Measurements from ENCODE around the gene GNAL.

Gene GNAL

DNA sequence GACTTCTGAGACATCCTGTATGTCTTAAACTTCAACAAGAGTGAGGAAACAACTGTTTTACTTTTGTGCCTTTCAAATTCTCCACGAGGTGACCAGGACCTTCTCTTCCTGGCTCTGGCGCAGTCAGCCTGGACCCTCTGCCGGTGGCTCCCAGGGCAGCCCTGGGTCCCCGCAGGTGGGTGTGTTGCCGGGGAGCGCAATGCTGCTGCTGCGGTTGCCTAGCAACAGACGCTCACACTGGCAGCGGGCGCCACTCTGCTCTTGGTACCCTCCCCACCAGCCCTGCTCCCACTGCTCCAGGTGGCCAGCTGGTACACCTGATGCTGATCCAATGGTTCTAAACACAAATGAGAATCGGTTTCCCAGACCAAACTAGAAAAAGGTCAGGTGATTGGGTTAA is 58.7 kb downstream of the GNAL start:
- Histone ChIP-seq H3K27me3 (ENCODE audit: control insufficient read depth, insufficient read depth, low read length) (peaks cover 34% of the 10 kb centered on the region), H3K4me1 (ENCODE audit: control insufficient read depth, insufficient read depth, low read length) (peaks cover 9% of the 10 kb centered on the region), H3K9ac (ENCODE audit: low read length) (no peak overlapping the region), H3K4me3 (ENCODE audit: low read depth, low read length) (no peak overlapping the region), H3K9me3 (ENCODE audit: control insufficient read depth, insufficient read depth, low read depth, low read length) (no peaks in the 10 kb centered on the region), H3K27ac (ENCODE audit: low read depth, low read length) (no peak overlapping the region), H3K36me3 (ENCODE audit: control insufficient read depth, insufficient read depth, low read length) (no peaks in the 10 kb centered on the region)

DNA sequence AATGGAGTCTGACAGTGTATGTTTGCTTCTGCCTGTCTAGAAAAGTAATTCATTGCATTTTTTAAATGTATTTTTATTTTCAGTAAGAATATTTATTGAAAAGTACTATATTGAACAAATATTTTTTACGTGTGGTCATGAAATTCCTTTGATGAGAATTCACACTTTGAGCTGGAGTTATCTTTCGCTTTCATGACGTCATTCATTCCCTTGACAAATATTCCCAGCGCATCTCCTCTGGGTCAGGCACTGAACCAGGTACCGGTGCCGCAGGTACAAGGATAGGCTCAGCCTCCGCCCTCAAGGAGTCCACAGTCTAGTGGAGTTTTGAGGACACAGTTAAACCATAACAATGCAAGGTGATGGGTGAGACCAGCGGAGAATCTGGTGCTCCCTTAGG is 60.2 kb downstream of the GNAL start:
- no peak overlapping the region for H3K9ac ChIP-seq (ENCODE audit: low read length)
- no peak overlapping the region for H3K4me3 ChIP-seq (ENCODE audit: low read depth, low read length)
- 0 out of 2 replicates have a peak, but pooled peaks cover 8% of the 10 kb centered on the region for H3K4me1 ChIP-seq (ENCODE audit: control insufficient read depth, insufficient read depth, low read length)
- H3K36me3 ChIP-seq (ENCODE audit: control insufficient read depth, insufficient read depth, low read length), result no peaks in the 10 kb centered on the region
- H3K27ac ChIP-seq (ENCODE audit: low read depth, low read length), result no peak overlapping the region
- no peaks in the 10 kb centered on the region for H3K9me3 ChIP-seq (ENCODE audit: control insufficient read depth, insufficient read depth, low read depth, low read length)
- peaks cover 45% of the 10 kb centered on the region for H3K27me3 ChIP-seq (ENCODE audit: control insufficient read depth, insufficient read depth, low read length)

DNA sequence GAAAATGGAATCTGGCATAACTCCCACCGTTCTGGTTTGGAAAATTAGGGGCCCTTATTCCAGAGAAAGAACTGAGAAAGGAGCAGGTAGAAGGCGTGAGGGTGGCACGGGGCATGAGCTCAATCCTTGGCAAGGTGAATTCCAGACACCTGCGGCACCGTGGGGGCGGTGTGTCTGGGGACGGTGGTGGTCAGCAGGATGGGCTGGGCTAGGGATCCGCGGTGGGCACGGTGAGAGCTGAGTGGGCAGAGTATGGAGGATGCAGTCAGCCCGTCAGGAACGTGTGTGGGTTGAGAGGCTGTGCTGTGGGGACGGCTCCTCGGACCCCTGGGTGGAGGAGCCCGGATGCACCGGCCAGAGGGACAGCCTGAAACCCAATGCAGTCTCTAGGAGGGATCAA is 61.1 kb downstream of the GNAL start:
- Histone ChIP-seq H3K9me3 (ENCODE audit: control insufficient read depth, insufficient read depth, low read depth, low read length) (no peaks in the 10 kb centered on the region), H3K4me1 (ENCODE audit: control insufficient read depth, insufficient read depth, low read length) (peaks cover 10% of the 10 kb centered on the region; the same call in 1 of the 2 replicates), H3K9ac (ENCODE audit: low read length) (no peak overlapping the region), H3K27me3 (ENCODE audit: control insufficient read depth, insufficient read depth, low read length) (peaks cover 45% of the 10 kb centered on the region), H3K36me3 (ENCODE audit: control insufficient read depth, insufficient read depth, low read length) (no peaks in the 10 kb centered on the region), H3K4me3 (ENCODE audit: low read depth, low read length) (no peak overlapping the region), H3K27ac (ENCODE audit: low read depth, low read length) (no peak overlapping the region)

DNA sequence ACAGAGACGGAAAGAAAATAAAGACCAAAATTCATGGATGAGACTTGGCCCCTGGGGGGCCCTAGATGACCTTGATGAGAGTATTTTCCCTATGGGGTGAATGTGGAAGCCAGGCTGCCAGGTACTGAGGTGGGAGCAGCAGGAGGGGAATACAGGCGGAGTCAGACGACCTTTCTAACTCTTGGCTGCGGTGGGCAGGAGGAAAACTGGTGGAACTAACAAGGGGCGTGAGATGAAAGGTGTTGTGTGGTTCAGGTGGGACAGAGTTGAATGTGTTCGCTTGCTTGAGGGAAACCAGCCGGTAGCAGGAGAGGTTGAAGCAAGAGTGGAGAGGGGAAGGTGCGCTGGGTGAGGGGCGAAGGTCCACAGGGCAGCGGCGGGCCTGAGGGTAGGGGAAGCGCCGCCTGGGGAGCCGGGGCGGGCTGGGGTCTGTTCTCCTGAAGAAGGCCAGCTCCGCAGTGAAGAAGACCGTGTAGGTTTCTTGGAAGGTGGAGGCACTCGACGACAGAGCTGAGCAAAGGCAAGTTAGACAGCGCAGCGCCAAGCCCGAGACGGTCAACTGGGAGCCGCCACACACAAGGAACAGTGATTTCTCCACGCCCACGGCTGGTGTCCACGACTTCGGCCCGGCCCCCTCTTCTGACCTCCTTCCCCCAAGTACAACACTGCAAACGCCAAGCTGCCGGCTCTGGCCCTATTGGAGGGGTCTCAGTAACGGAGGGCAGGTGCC is 61.7 kb downstream of the GNAL start:
- H3K9me3 ChIP-seq (ENCODE audit: control insufficient read depth, insufficient read depth, low read depth, low read length), result no peaks in the 10 kb centered on the region
- H3K4me3 ChIP-seq (ENCODE audit: low read depth, low read length), result peak overlapping the region; percentile 65
- H3K36me3 ChIP-seq (ENCODE audit: control insufficient read depth, insufficient read depth, low read length), result no peaks in the 10 kb centered on the region
- H3K27me3 ChIP-seq (ENCODE audit: control insufficient read depth, insufficient read depth, low read length), result peaks cover 45% of the 10 kb centered on the region
- no peak overlapping the region for H3K27ac ChIP-seq (ENCODE audit: low read depth, low read length)
- peaks cover 10% of the 10 kb centered on the region; the same call in 1 of the 2 replicates for H3K4me1 ChIP-seq (ENCODE audit: control insufficient read depth, insufficient read depth, low read length)
- no peak overlapping the region for H3K9ac ChIP-seq (ENCODE audit: low read length)

DNA sequence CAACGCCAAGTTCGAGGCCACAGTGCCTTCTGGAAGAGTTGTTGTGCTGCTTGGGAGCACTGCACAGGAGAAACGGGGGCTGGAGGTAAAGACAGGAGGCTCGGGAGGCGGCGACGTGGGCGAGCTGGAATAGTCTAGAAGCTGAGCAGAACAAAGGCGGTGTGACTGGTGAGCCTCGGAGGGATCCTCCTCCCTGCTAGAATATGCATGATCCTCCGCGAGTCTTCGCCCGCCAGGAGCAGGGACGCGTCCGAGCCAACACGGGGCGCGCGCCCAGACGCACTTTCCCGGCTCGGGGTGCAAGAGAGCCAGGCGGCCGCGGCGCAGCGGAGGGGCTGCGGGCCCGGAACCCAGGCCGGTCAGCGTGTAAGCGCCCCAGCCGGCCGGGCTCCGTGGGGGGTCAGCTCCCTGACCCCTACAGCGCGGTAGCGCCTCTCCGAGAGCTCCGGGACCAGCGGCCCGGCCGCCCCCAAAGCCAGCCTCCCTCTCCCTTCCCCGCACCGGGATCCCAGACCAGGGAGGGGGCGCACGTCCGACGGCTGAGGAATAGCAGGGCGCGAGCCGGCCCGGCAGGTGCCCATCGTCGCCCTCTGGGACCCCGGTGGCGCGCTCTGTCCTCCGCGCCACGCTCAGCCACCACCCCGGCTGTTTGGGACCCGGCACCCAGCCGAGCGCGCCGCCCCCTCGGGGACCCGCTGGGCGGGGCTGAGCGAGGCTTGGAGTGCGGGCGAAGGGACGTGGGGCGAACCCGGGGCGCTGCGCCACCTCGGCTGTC is 62.5 kb downstream of the GNAL start:
- Histone ChIP-seq H3K4me1 (ENCODE audit: control insufficient read depth, insufficient read depth, low read length) (peaks cover 10% of the 10 kb centered on the region; the same call in 1 of the 2 replicates), H3K27me3 (ENCODE audit: control insufficient read depth, insufficient read depth, low read length) (peaks cover 45% of the 10 kb centered on the region), H3K27ac (ENCODE audit: low read depth, low read length) (no peak overlapping the region), H3K9ac (ENCODE audit: low read length) (peak overlapping the region; percentile 29), H3K4me3 (ENCODE audit: low read depth, low read length) (peak overlapping the region; percentile 65), H3K9me3 (ENCODE audit: control insufficient read depth, insufficient read depth, low read depth, low read length) (no peaks in the 10 kb centered on the region), H3K36me3 (ENCODE audit: control insufficient read depth, insufficient read depth, low read length) (no peaks in the 10 kb centered on the region)

DNA sequence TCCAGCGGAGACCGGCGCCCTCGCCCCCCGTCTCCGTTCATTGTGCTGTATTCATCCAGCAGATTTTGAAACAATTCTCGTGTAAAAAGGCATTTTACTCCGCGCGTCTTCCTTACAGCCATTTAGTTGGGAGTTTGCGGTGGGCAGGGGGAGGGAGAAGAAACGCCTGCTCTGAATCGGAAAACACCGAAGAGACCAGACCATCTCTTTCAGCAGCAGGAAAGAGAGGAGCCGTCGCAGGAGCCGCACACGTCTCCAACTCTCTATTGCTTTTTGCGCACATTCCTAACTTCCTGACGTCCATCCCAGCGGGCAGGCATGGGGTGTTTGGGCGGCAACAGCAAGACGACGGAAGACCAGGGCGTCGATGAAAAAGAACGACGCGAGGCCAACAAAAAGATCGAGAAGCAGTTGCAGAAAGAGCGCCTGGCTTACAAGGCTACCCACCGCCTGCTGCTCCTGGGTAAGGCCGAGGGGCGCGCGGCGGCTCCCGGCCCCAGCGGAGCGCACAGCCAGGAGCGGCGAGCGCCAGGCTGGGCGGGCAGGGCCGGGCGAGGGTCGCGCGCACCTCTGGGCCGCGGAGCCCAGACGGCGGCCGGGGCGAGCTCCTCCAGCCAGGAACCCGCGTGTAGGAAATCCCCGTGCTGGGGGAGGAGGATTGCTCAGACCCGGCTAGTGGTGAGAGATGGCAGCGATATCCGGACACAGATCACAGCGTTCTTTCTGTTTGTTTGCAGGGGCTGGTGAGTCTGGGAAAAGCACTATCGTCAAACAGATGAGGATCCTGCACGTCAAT is 63.2 kb downstream of the GNAL start:
- Histone ChIP-seq H3K9ac (ENCODE audit: low read length) (peak overlapping the region; percentile 29), H3K36me3 (ENCODE audit: control insufficient read depth, insufficient read depth, low read length) (no peaks in the 10 kb centered on the region)

DNA sequence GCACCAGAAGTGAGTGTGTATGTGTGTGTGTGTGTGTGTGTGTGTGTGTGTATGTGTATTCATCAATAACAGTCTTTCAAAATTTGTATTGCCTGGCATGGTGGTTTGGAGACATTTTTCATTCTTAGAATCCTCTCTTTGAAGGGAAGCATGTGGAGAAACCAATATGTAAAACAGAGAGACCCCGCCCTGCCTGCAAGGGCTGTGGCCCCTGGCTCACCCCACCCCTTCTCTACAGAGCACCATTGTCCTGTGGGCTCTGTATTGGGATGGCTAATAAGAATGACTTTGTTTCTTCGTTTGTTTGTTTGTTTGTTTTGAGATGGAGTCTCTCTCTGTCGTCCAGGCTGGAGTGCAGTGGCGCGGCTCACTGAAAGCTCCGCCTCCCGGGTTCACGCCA is 65.9 kb downstream of the GNAL start:
- H3K9ac ChIP-seq (ENCODE audit: low read length), result no peak overlapping the region
- H3K4me1 ChIP-seq (ENCODE audit: control insufficient read depth, insufficient read depth, low read length), result peaks cover 10% of the 10 kb centered on the region; the same call in 1 of the 2 replicates
- peaks cover 38% of the 10 kb centered on the region for H3K27me3 ChIP-seq (ENCODE audit: control insufficient read depth, insufficient read depth, low read length)
- H3K9me3 ChIP-seq (ENCODE audit: control insufficient read depth, insufficient read depth, low read depth, low read length), result no peaks in the 10 kb centered on the region
- no peak overlapping the region for H3K4me3 ChIP-seq (ENCODE audit: low read depth, low read length)
- H3K36me3 ChIP-seq (ENCODE audit: control insufficient read depth, insufficient read depth, low read length), result no peaks in the 10 kb centered on the region
- no peak overlapping the region for H3K27ac ChIP-seq (ENCODE audit: low read depth, low read length)

More for the DNA sequence above, 63.2 kb downstream of the GNAL start:
- Histone ChIP-seq H3K27me3 (ENCODE audit: control insufficient read depth, insufficient read depth, low read length) (peaks cover 45% of the 10 kb centered on the region), H3K9me3 (ENCODE audit: control insufficient read depth, insufficient read depth, low read depth, low read length) (no peaks in the 10 kb centered on the region), H3K4me1 (ENCODE audit: control insufficient read depth, insufficient read depth, low read length) (peaks cover 10% of the 10 kb centered on the region; the same call in 1 of the 2 replicates), H3K27ac (ENCODE audit: low read depth, low read length) (no peak overlapping the region), H3K4me3 (ENCODE audit: low read depth, low read length) (peak overlapping the region; percentile 65)

DNA sequence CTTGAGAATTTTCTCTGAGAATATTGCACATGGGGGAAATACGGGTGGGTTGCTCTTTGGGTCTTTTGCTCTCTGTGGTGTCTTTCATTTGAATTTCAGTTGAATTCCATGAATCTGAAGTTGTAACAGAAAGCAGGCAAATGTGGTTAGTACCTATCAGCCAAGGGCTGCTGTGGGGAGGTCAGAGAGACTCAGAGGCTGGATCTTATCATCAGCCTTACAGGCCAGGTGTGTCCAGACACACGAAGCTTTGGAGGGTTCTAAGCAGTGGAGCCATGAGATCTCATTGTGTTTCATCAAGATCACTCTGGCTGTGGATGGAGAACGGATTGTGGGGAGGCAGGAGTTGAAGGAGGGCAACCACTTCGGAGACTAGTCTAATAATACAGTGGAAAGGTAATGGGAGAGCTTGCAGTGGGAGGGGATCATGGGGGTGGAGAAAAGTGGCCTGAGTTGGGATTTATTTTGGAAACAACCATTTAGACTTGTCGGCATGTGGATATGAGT is 68.1 kb downstream of the GNAL start:
- H3K27me3 ChIP-seq (ENCODE audit: control insufficient read depth, insufficient read depth, low read length), result peaks cover 17% of the 10 kb centered on the region
- H3K4me3 ChIP-seq (ENCODE audit: low read depth, low read length), result no peak overlapping the region
- no peak overlapping the region for H3K27ac ChIP-seq (ENCODE audit: low read depth, low read length)
- peaks cover 11% of the 10 kb centered on the region for H3K4me1 ChIP-seq (ENCODE audit: control insufficient read depth, insufficient read depth, low read length)
- no peaks in the 10 kb centered on the region for H3K9me3 ChIP-seq (ENCODE audit: control insufficient read depth, insufficient read depth, low read depth, low read length)
- H3K9ac ChIP-seq (ENCODE audit: low read length), result no peak overlapping the region
- H3K36me3 ChIP-seq (ENCODE audit: control insufficient read depth, insufficient read depth, low read length), result no peaks in the 10 kb centered on the region; the same call in 1 of the 2 replicates

DNA sequence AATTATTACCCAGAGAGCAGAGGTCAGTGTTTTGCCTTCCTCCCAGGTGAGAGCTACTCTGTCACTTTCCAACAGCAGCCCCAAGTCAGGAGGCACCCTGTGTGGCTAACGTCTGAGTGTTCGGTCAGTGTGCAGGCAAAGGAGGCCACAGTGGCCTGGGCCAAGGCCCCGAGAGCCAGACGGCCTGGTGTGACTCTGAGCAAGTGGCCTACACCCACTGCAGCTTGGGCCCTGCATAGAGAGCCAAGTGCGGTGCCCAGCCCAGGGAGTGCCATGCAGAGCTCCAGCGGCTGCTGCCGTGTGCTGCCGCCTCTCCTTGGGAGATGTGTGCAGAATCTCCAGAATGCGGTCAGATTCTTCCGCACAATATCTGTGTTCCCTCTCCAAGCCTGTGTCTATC is 70.4 kb downstream of the GNAL start:
- no peaks in the 10 kb centered on the region for H3K9me3 ChIP-seq (ENCODE audit: control insufficient read depth, insufficient read depth, low read depth, low read length)
- no peak overlapping the region for H3K4me3 ChIP-seq (ENCODE audit: low read depth, low read length)
- H3K27me3 ChIP-seq (ENCODE audit: control insufficient read depth, insufficient read depth, low read length), result no peaks in the 10 kb centered on the region
- H3K4me1 ChIP-seq (ENCODE audit: control insufficient read depth, insufficient read depth, low read length), result peaks cover 6% of the 10 kb centered on the region
- no peak overlapping the region for H3K27ac ChIP-seq (ENCODE audit: low read depth, low read length)
- H3K36me3 ChIP-seq (ENCODE audit: control insufficient read depth, insufficient read depth, low read length), result no peaks in the 10 kb centered on the region; the same call in 1 of the 2 replicates
- H3K9ac ChIP-seq (ENCODE audit: low read length), result no peak overlapping the region

DNA sequence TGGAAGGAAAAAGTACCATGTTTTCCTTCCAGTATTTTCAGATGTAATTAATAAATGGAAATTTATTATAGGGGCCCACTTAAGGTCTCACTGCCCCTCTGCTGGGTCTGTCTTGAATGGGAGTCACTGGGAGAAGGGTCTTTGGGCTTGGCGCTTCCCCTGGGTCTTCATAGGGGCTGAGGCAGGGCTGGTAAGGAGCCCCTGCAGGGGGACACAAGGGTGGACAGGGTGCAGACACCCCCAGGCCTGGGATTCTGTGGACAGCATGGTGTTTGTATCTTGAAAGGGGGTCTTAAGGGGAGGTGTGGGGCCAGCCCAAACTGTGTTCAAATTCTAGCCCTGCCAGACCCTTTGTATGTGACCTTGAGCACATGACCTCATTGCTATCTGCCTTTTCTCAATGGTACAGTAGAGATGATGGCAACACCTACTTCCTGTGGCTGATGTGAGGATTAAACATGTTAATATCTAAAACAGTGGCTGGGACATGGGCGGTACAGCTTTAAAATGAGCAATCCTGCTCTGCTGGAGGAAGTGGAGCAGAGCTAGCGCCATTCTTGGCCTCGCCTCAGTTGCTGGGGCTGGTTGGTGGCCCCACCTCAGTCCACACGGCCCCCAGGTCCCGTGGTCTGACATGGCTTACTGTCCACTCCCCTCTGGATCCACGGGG is 71.6 kb downstream of the GNAL start:
- Histone ChIP-seq H3K36me3 (ENCODE audit: control insufficient read depth, insufficient read depth, low read length) (no peaks in the 10 kb centered on the region; the same call in 1 of the 2 replicates), H3K9ac (ENCODE audit: low read length) (no peak overlapping the region)

More for the DNA sequence above, 71.6 kb downstream of the GNAL start:
- Histone ChIP-seq H3K27me3 (ENCODE audit: control insufficient read depth, insufficient read depth, low read length) (no peaks in the 10 kb centered on the region), H3K27ac (ENCODE audit: low read depth, low read length) (no peak overlapping the region), H3K4me3 (ENCODE audit: low read depth, low read length) (no peak overlapping the region), H3K4me1 (ENCODE audit: control insufficient read depth, insufficient read depth, low read length) (peaks cover 8% of the 10 kb centered on the region), H3K9me3 (ENCODE audit: control insufficient read depth, insufficient read depth, low read depth, low read length) (no peaks in the 10 kb centered on the region)
